H1 (cell line): Measurements from ENCODE around the gene CCL1. TPM values are rescaled to one million over a fixed set of nuclear protein-coding genes. Genes with fewer than 3 reads are reported as not detected.

Experiments used
- CTCF ChIA-PET: fragments of 300-600 bp; sonication (Branson Sonifier 250); formaldehyde crosslinking; loops from one replicate; lab custom pipeline; 2021; ENCODE audit not compliant: partially characterized antibody; lab: Charles Lee
- POLR2A ChIA-PET: fragments of 300-600 bp; sonication (Branson Sonifier 250); formaldehyde crosslinking; loops from one replicate; lab custom pipeline; 2021; ENCODE audit warnings: inconsistent platforms; ENCODE audit not compliant: partially characterized antibody; lab: Charles Lee
- DNase-seq, 2 experiments: peaks; one replicate each; pipeline versions ENCODE4 v3.0.0 to v3.0.0-alpha.2; 2010 to 2022; ENCODE audit warnings: low spot score in 2 of 2, low read depth in 1 of 2, mixed read lengths in 1 of 2
- FAIRE-seq: peaks from 2 replicates; lab custom pipeline; 2011; peaks lifted over from hg19 to GRCh38; lab: Jason Lieb, UNC
- H2AFZ ChIP-seq: 2 replicates; pipeline ENCODE4 v1.8.1; 2012; ENCODE audit warnings: low read length, inconsistent platforms
- H2AK5ac ChIP-seq: 2 replicates; pipeline ENCODE4 v1.6.1; 2013; ENCODE audit warnings: low read depth, low read length
- H2BK120ac ChIP-seq: replicated peaks from 2 replicates; pipeline ENCODE3; 2013; ENCODE audit warnings: low read depth, low read length, inconsistent platforms
- H2BK12ac ChIP-seq: 2 replicates; pipeline ENCODE4 v1.6.1; 2013; ENCODE audit warnings: low read depth, low read length
- H2BK15ac ChIP-seq: 2 replicates; pipeline ENCODE4 v1.6.1; 2013; ENCODE audit warnings: low read length
- H2BK20ac ChIP-seq: 2 replicates; pipeline ENCODE4 v1.6.1; 2013; ENCODE audit warnings: low read length
- H2BK5ac ChIP-seq: 2 replicates; pipeline ENCODE4 v1.6.1; 2013; ENCODE audit warnings: low read depth, low read length
- H3K14ac ChIP-seq: 2 replicates; pipeline ENCODE4 v1.6.1; 2013; ENCODE audit warnings: inconsistent platforms; ENCODE audit not compliant: insufficient read length
- H3K18ac ChIP-seq: 2 replicates; pipeline ENCODE4 v1.6.1; 2013; ENCODE audit warnings: low read length; ENCODE audit errors: extremely low read depth
- H3K23ac ChIP-seq: 2 replicates; pipeline ENCODE4 v1.6.1; 2013; ENCODE audit warnings: inconsistent platforms; ENCODE audit not compliant: insufficient read length
- H3K23me2 ChIP-seq: 2 replicates; pipeline ENCODE4 v1.6.1; 2013; ENCODE audit warnings: low read depth, low read length
- H3K27ac ChIP-seq: 2 replicates; pipeline ENCODE4 v1.6.1; 2011; ENCODE audit warnings: low read depth, low read length, inconsistent platforms
- H3K27me3 ChIP-seq, 4 experiments: replicated peaks in 1 of 4; 1 replicate in 1 of 4; 2 replicates in 3 of 4; pipeline versions ENCODE4 v1.6.1 to v1.8.1; 2011 to 2013; ENCODE audit warnings: low read length in 3 of 4, mild to moderate bottlenecking in 3 of 4, inconsistent platforms in 2 of 4, mixed read lengths in 2 of 4, moderate library complexity in 1 of 4; ENCODE audit not compliant: control insufficient read depth in 3 of 4, insufficient read depth in 3 of 4; ENCODE audit errors: extremely low read depth in 1 of 4
- H3K36me3 ChIP-seq, 4 experiments: 2 replicates each; pipeline versions ENCODE4 v1.6.1 to v1.8.1; 2011 to 2013; ENCODE audit warnings: mild to moderate bottlenecking in 4 of 4, low read length in 3 of 4, moderate library complexity in 2 of 4, control low read depth in 1 of 4, inconsistent platforms in 1 of 4; ENCODE audit not compliant: insufficient read depth in 4 of 4, control insufficient read depth in 2 of 4
- H3K4ac ChIP-seq: replicated peaks from 2 replicates; pipeline ENCODE3; 2013; ENCODE audit warnings: low read length, low read depth, mixed read lengths, inconsistent platforms; ENCODE audit not compliant: insufficient read length
- H3K4me1 ChIP-seq, 4 experiments: replicated peaks in 1 of 4; 1 replicate in 1 of 4; 2 replicates in 3 of 4; pipeline versions ENCODE4 v1.6.1 to v1.8.1; 2011 to 2013; ENCODE audit warnings: low read length in 3 of 4, inconsistent platforms in 2 of 4, mixed read lengths in 1 of 4; ENCODE audit not compliant: insufficient read depth in 4 of 4, control insufficient read depth in 3 of 4
- H3K4me2 ChIP-seq, 2 experiments: 2 replicates each; pipeline versions ENCODE4 v1.6.1 to v1.8.1; 2011 to 2013; ENCODE audit warnings: low read depth in 2 of 2, low read length in 2 of 2, control low read depth in 1 of 2, inconsistent platforms in 1 of 2, mild to moderate bottlenecking in 1 of 2; ENCODE audit not compliant: insufficient read depth in 1 of 2
- H3K4me3 ChIP-seq, 4 experiments: fragments of 200-600, 300-600 bp in 1 of 4; sonication (generic), shearing (Covaris generic), sonication (Bioruptor Twin) in 1 of 4; 2 replicates each; pipeline versions ENCODE4 v1.5.1 to v1.8.1; 2011 to 2016; ENCODE audit warnings: low read length in 4 of 4, low read depth in 3 of 4, control low read depth in 2 of 4, inconsistent platforms in 2 of 4, mild to moderate bottlenecking in 2 of 4, mixed read lengths in 1 of 4, moderate library complexity in 1 of 4; ENCODE audit not compliant: insufficient read depth in 2 of 4; ENCODE audit errors: extremely low read depth in 1 of 4
- H3K56ac ChIP-seq: replicated peaks from 2 replicates; pipeline ENCODE3; 2013; ENCODE audit warnings: low read depth, mild to moderate bottlenecking, mixed read lengths, low read length, inconsistent platforms; ENCODE audit not compliant: insufficient read length
- H3K79me1 ChIP-seq: 2 replicates; pipeline ENCODE4 v1.6.1; 2013; ENCODE audit warnings: low read depth, low read length, control low read depth
- H3K79me2 ChIP-seq, 2 experiments: 2 replicates each; pipeline versions ENCODE4 v1.6.1 to v1.8.1; 2012 to 2013; ENCODE audit warnings: low read length in 2 of 2, mild to moderate bottlenecking in 2 of 2, inconsistent platforms in 1 of 2; ENCODE audit not compliant: insufficient read depth in 2 of 2, control insufficient read depth in 1 of 2
- H3K9ac ChIP-seq, 4 experiments: replicated peaks in 1 of 4; 1 replicate in 1 of 4; 2 replicates in 3 of 4; pipeline versions ENCODE4 v1.6.1 to v1.8.1; 2011 to 2013; ENCODE audit warnings: low read depth in 3 of 4, low read length in 3 of 4, control low read depth in 2 of 4, mild to moderate bottlenecking in 2 of 4, moderate library complexity in 2 of 4, inconsistent platforms in 1 of 4; ENCODE audit errors: extremely low read depth in 1 of 4
- H3K9me3 ChIP-seq, 2 experiments: 2 replicates each; pipeline versions ENCODE4 v1.6.1 to v1.8.1; 2012 to 2013; ENCODE audit warnings: mild to moderate bottlenecking in 2 of 2, moderate library complexity in 2 of 2, control low read depth in 1 of 2, inconsistent platforms in 1 of 2, low read depth in 1 of 2, low read length in 1 of 2, mixed read lengths in 1 of 2; ENCODE audit not compliant: insufficient read depth in 2 of 2
- H4K20me1 ChIP-seq, 2 experiments: replicated peaks in 1 of 2; 2 replicates each; pipeline versions ENCODE3 to v1.8.1; 2011 to 2013; ENCODE audit warnings: inconsistent platforms in 2 of 2, low read length in 2 of 2, mild to moderate bottlenecking in 1 of 2; ENCODE audit not compliant: insufficient read depth in 2 of 2, control insufficient read depth in 1 of 2
- H4K5ac ChIP-seq: 2 replicates; pipeline ENCODE4 v1.6.1; 2013; ENCODE audit warnings: low read length, low read depth, mixed read lengths, inconsistent platforms; ENCODE audit not compliant: insufficient read length
- H4K8ac ChIP-seq: 2 replicates; pipeline ENCODE4 v1.8.0; 2013; ENCODE audit warnings: mild to moderate bottlenecking, moderate library complexity, low read length, inconsistent platforms; ENCODE audit not compliant: insufficient read depth; ENCODE audit errors: extremely low read depth
- H4K91ac ChIP-seq: replicated peaks from 2 replicates; pipeline ENCODE3; 2013; ENCODE audit warnings: low read length, mixed read lengths, inconsistent platforms; ENCODE audit not compliant: insufficient read length
- CEBPB ChIP-seq: IDR thresholded peaks from 2 replicates; pipeline ENCODE4 v1.6.1; 2012; ENCODE audit warnings: low read depth, low read length
- KDM4A ChIP-seq: IDR thresholded peaks from one replicate; pipeline ENCODE4 v1.7.1; 2012; ENCODE audit warnings: low read depth, mild to moderate bottlenecking, moderate library complexity, low read length, inconsistent platforms; ENCODE audit not compliant: severe bottlenecking
- SP2 ChIP-seq: IDR thresholded peaks from 2 replicates; pipeline ENCODE4 v1.6.1; 2012; ENCODE audit warnings: mild to moderate bottlenecking, low read length, inconsistent platforms
- TCF12 ChIP-seq: IDR thresholded peaks from 2 replicates; pipeline ENCODE4 v1.6.1; 2011; ENCODE audit warnings: low read depth, mild to moderate bottlenecking, low read length
- WGBS, 2 experiments: shearing (Covaris generic) in 1 of 2; methylation state at CpG; one replicate each; pipeline versions ENCODE4 v1.1.6 to v1.1.7; 2013 to 2015; ENCODE audit warnings: low lambda C conversion rate in 2 of 2, mixed read lengths in 2 of 2, inconsistent platforms in 1 of 2, low coverage in 1 of 2, missing lambda C conversion rate in 1 of 2; ENCODE audit not compliant: insufficient replicate concordance in 2 of 2, insufficient coverage in 1 of 2, insufficient read length in 1 of 2; ENCODE audit errors: extremely low coverage in 1 of 2, missing lambda C conversion rate in 1 of 2; 5-methylcytosine and 5-hydroxymethylcytosine counted together
- polyA plus RNA-seq, 7 experiments: library from polyadenylated mRNA; depleted of rRNA in 3 of 7; stranded (reverse) in 5 of 7; unstranded in 2 of 7; fragments of >200 nt in 5 of 7; fragments of 200-250 nt in 2 of 7; gene quantifications; 1 replicate in 5 of 7; 2 replicates in 1 of 7; 4 replicates in 1 of 7; pipeline versions ENCODE4 v1.2.1 to v1.2.3, GENCODE V29; 2011 to 2013; ENCODE audit warnings: missing spikeins in 2 of 7, mixed read lengths in 2 of 7
- total RNA-seq: library from RNA; stranded (reverse); fragmentation: NEBNext Ultra II Directional; extraction: Animal tissue kit (Norgen Biotek cat#: 25700); gene quantifications from 2 replicates; pipeline ENCODE4 v1.2.1, GENCODE V29; 2021

The CCL1 gene
- total and polyA plus RNA-seq, 2 of the 8 experiments (the other 6 are each of a cell fraction or from before 2014, with no cell fraction given), result not detected

- CTCF ChIA-PET, result no interaction called here
- H3K27me3 ChIP-seq, result no peaks in the 10 kb centered on the region
- TF ChIP-seq SP2 (no peak), CEBPB (no peak), TCF12 (no peak), KDM4A (no peak)
These were observed 12.5 kb upstream of the CCL1 start for GRCh38 chr17:34375426-34375997.

More at GRCh38 chr17:34375426-34375997, 12.5 kb upstream of the CCL1 start:
- POLR2A ChIA-PET, result interaction anchor here (0.6 kb wide), 1 partner anchor 218 kb away, joined by 3 read pairs; no protein-coding TSS in a partner anchor
- H3K4me2 ChIP-seq, result no peak overlapping the region
- H3K23ac ChIP-seq, result no peak overlapping the region
- no peak overlapping the region for H2AK5ac ChIP-seq
- H3K9ac ChIP-seq, result no peak overlapping the region
- no peaks in the 10 kb centered on the region for H3K79me2 ChIP-seq
- no peak overlapping the region for H3K4me3 ChIP-seq
- H2BK12ac ChIP-seq, result no peak overlapping the region
- no peak overlapping the region for H4K91ac ChIP-seq
- FAIRE-seq (no peak), DNase-seq (no peak)
- H3K9me3 ChIP-seq, result no peaks in the 10 kb centered on the region
- no peak overlapping the region for H4K5ac ChIP-seq
- no peak overlapping the region for H2BK120ac ChIP-seq
- H4K8ac ChIP-seq, result no peak overlapping the region
- no peaks in the 10 kb centered on the region for H3K4me1 ChIP-seq
- no peak overlapping the region for H3K56ac ChIP-seq
- no peak overlapping the region for H3K27ac ChIP-seq
- no peaks in the 10 kb centered on the region for H3K79me1 ChIP-seq
- H2BK15ac ChIP-seq, result no peak overlapping the region
- H4K20me1 ChIP-seq, result no peaks in the 10 kb centered on the region
- 95% methylated on average over 11 of the region's 11 CpGs; no CpG with 5 or more reads in 1 of the 2 experiments for WGBS, 2 experiments
- H3K36me3 ChIP-seq, result no peaks in the 10 kb centered on the region
- no peak overlapping the region for H2BK20ac ChIP-seq
- H3K14ac ChIP-seq, result no peak overlapping the region
- H3K4ac ChIP-seq, result no peak overlapping the region
- no peak overlapping the region for H2AFZ ChIP-seq
- H2BK5ac ChIP-seq, result no peak overlapping the region
- H3K23me2 ChIP-seq, result no peaks in the 10 kb centered on the region
- H3K18ac ChIP-seq, result no peak overlapping the region
